HG03354 (cell line): ENCODE results near the gene ADAMTS6.
A peak's percentile ranks its signal among the peaks of the same experiment; 100 is the strongest.

Experiments
- ATAC-seq: cut with Tn5 transposase; IDR thresholded peaks from one replicate; pipeline ENCODE4 v1.9.1; 2021; ENCODE audit warnings: mild to moderate bottlenecking; ENCODE audit not compliant: unreplicated experiment, poor library complexity, severe bottlenecking

ADAMTS6 gene

GRCh38 chr5:65126542-65127069, 355.1 kb downstream of the ADAMTS6 start:
- ATAC-seq: no peak

- no peak for ATAC-seq
These were observed 355.9 kb downstream of the ADAMTS6 start for GRCh38 chr5:65125591-65126541.

- ATAC-seq: no peak
These were observed 359.8 kb downstream of the ADAMTS6 start for GRCh38 chr5:65121880-65122436.

DNA sequence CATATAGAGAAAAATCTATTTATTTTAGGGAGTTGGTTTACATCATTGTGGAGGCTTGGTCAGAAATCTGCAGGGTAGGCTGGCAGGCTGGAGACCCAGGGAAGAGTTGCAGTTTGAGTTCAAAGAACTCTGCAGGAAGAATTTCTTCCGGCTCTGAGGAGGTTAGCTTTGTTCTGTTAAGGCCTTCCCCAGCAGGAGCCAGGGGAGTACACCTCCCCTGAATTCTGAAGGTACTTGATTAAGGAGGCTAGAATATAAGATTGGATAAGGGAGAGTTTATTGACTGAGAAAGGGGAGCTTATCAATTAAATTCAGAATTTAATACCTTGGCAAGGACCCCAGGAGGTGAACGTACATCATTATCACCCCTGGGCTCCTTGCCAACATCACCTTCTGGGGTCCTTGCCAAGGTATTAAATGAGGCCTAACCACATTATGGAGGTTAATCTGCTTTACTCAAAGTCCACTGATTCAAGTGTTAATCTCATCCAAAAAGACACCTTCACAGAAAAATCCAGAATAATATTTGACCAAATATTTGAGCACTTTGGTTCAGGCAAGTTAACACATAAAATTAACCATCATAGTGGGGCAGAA, 361.3 kb downstream of the ADAMTS6 start:
- ATAC-seq: no peak

GRCh38 chr5:65117525-65117924, 364.2 kb downstream of the ADAMTS6 start:
- ATAC-seq: no peak

DNA sequence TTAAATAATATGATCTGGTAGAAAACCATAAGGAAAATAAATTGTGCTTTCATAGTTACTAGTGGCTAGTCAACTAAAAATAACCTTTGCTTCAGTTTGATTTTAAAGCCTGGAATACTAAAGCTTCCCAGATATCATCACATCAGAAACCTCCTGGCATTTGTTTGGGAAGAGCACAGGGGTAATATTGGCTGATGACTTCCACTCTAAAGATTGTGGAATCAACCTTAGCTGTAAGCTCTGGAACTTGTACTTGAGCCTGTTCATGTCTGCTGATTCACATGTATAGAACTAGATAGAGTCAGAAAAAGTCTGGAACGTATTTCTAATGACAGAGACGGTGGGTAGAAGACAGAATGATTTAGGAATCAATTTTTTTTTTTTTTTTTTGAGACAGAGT, 367.9 kb downstream of the ADAMTS6 start:
- no peak for ATAC-seq

DNA sequence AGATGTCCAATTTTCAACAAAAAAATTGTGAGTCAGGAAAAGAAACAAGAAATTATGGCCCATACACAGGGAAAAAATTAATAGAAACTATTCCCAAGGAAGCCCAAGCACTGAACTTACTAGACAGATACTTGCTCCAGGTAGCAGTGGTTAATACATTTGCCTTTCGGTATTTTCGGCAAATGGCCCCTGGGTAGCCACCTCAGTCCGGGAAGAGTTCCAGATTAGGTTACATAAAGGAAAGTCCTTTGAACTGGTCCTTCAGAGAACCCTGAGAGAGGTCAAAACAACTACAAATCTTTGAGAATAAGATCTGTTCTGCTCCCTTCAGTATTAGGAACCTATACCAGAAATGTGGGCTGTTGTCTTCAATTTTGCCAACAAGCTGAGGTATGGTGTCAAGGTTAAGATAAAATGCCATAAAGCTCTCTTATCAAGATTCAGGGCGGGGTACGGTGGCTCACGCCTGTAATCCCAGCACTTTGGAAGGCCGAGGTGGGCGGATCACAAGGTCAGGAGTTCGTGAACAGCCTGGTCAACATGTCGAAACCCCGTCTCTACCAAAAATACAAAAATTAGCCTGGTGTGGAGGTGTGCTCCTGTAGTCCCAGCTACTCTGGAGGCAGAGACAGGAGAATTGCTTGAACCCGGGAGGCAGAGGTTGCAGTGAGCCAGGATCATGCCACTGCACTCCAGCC, 369.6 kb downstream of the ADAMTS6 start:
- no peak for ATAC-seq

GRCh38 chr5:65108786-65109743, 372.7 kb downstream of the ADAMTS6 start:
- ATAC-seq: no peak

DNA sequence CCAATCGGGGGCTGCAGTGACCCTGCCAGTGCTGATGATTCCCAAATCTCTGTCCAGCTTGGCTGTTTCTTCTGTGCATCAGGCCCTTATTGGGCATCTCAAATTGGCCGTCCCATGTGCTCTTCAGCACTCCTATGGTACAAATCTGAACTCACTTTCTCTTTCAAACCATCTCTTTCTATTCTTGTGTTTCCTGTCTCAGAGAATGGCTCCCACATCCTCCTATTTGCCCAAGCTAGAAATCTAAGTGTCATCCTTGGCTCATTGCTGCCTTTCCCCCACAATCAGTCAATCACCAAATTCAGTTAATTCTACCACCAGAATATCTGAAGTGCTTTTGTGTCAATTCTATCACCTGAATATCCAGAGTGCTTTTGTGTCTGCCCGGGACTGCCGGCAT, 376.4 kb downstream of the ADAMTS6 start:
- ATAC-seq: peak; percentile 34

DNA sequence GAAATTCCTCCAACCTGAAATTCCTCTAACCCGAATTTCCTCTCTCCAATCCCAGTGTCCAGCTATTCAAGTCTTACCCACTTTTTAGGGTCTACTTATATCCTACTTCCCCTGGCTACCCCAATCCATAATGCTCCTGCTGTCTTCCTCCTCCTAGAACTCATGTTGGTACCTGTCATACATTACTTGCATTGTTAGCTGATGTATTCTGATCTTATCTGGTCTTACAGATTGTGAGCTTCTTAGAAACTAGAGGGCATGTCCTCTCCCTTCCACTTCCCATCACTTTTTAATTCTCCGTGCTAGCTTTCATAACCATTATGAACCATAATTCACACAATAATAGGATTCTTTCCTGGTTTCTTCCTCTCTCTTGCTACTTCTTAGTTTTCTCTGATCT, 376.9 kb downstream of the ADAMTS6 start:
- no peak for ATAC-seq

DNA sequence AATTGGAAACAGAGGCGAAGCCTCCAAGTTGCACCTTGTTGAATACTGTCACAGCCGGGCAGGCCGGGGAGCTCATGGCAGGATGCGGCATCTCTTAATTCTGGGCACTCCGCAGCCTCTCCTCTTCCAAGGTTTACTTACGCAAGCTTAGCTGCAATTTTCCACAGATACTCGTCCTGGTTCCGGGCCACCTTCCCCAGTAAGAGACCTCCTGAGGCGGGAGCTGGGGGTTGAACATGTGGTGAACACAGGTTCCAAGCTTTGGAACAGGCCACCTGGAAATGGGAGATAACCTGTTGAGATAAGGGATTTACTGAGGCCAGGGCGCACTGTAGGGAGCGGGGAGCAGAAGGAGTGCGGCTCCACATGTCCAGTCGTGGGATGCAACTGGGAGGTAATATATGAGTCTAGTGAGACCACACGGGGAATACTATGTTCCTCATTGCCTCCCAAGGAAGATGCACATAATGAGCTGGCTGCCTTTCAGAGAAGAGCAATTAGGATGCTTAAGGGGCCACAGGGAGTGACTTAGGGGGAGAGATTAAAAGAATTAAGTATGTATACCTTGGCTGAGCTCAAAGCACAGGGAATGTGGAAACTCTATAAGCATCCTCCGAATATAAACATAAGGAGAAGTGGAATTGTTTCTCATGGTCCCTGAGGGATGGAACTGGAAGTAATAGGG, 377.8 kb downstream of the ADAMTS6 start:
- ATAC-seq: no peak

- peak; percentile 74 for ATAC-seq
These were observed 378.6 kb downstream of the ADAMTS6 start for GRCh38 chr5:65102976-65103711.

DNA sequence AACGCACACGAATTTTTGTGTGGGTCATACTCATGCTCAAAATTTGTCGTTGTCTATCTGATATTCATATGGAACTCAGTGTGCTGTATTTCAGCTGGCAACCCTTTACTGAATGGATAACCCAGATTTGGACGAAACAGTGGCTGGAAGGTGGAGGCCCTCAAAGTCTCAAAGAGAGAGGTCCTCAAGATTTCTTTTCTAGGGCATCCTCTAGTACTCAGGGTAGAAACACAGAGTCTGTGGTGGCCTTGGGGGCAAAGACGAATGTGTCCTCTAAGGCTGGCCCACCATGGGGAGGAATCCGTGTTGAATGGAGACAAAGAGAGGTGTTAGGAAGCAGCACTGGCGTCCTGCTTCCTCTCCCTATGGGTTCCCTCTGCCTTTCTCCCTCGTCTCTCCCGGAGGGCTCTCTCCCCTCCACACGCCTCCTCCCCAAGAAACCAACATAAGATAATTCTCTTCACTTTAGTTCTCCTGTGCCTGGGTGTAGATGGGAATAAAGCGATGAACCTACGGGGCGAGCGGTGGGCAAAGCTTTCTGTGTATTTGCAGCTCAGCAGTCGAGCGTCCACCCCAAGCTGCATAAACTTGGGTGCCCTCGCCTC, 379.2 kb downstream of the ADAMTS6 start:
- peak; percentile 9 for ATAC-seq

- no peak for ATAC-seq
These were observed 380.1 kb downstream of the ADAMTS6 start for GRCh38 chr5:65101632-65102100.

DNA sequence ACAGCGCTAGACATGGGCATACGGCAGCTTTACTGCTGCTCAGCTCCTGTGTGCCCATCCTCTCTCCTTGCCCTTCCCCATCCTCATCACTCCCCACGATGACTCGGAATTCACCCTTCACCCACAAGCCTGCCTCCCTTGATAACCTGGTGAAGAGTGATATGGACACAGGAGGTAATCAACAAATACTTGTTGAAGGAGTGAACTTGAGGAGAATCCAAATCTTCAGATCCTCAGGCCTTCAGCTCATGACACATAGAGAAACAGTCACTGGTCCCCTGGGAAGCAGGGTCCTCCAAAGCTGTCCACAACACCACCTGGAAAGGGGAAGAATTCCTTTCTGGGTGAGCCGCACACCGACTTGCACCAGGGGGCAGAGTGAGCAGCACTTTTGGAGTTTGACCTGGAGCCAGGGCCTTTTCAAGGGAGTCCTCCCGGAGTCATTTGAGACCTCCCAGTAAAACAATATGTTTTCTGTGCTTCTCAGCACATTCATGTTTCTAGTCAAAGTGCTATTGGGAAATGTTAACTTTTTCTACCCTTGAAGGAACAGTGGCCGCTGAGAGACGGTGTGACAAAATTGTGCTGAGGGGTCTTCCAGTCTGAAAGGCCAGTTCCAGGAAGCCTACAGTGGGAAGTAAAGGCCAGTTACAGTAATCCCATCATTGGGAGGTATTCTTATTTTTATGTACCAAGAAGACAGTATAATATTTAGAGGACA, 380.6 kb downstream of the ADAMTS6 start:
- ATAC-seq: no peak
